DMS153 treated with DMSO at 0.1 percent for 48 hours (cell line): ENCODE measurements around the gene KCNK7.
"Not testable (repeated sequence)": the region's sequence is repeated elsewhere in the genome, so short reads cannot be mapped to it uniquely, and the experiment has no call there.

Source experiments
- DNase-seq: peaks from one replicate; lab custom pipeline; 2025; ENCODE audit not compliant: unreplicated experiment; lab: John Stamatoyannopoulos, UW

KCNK7 gene, protein sequence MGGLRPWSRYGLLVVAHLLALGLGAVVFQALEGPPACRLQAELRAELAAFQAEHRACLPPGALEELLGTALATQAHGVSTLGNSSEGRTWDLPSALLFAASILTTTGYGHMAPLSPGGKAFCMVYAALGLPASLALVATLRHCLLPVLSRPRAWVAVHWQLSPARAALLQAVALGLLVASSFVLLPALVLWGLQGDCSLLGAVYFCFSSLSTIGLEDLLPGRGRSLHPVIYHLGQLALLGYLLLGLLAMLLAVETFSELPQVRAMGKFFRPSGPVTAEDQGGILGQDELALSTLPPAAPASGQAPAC

GRCh38 chr11:65595543-65596281 is at the start of gene KCNK7:
Gene KCNK7 (minus strand): TSS chr11:65595800. CDS start chr11:65595772, 28 bp downstream.
- no peak for DNase-seq

- DNase-seq = no peak
Observed at GRCh38 chr11:65644837-65645236, 49.2 kb upstream of the KCNK7 start.

DNA sequence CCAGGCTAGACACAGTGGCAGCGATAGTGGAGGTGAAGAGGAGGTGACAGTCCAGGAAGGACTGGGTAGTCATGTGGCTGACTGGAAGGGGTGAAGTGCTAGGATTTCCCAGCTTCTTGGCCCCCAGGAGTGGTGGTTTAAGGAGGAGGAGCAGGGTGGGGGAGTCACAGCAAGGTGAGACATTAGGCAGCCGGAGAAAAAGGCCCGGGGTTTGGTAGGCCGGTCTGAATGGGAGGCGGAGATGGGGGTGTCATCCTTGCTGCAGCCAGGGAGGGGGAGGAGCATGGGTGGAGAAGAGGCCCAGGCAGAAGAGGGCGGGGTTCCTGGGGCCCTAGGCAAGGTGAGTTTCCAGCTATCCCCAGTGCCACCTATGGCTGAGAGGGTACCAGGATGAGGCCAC is 48.4 kb upstream of the KCNK7 start:
- no peak for DNase-seq

GRCh38 chr11:65642014-65642671 is 46.5 kb upstream of the KCNK7 start:
- DNase-seq = no peak

- DNase-seq = no peak
Observed at GRCh38 chr11:65641297-65642013, 45.9 kb upstream of the KCNK7 start.

GRCh38 chr11:65640483-65641296 is 45.1 kb upstream of the KCNK7 start:
- DNase-seq = no peak

GRCh38 chr11:65639623-65640482 is 44.3 kb upstream of the KCNK7 start:
- DNase-seq = no peak

- DNase-seq = not testable (repeated sequence)
Observed at GRCh38 chr11:65639228-65639597, 43.6 kb upstream of the KCNK7 start.

GRCh38 chr11:65637794-65638419 is 42.3 kb upstream of the KCNK7 start, which contains the start of gene SIPA1:
Gene SIPA1 (plus strand): TSS chr11:65638101. CDS start chr11:65640922, 2,821 bp downstream.
- peak; percentile 41 for DNase-seq

- DNase-seq = no peak
Observed at GRCh38 chr11:65637032-65637557, 41.5 kb upstream of the KCNK7 start.

DNA sequence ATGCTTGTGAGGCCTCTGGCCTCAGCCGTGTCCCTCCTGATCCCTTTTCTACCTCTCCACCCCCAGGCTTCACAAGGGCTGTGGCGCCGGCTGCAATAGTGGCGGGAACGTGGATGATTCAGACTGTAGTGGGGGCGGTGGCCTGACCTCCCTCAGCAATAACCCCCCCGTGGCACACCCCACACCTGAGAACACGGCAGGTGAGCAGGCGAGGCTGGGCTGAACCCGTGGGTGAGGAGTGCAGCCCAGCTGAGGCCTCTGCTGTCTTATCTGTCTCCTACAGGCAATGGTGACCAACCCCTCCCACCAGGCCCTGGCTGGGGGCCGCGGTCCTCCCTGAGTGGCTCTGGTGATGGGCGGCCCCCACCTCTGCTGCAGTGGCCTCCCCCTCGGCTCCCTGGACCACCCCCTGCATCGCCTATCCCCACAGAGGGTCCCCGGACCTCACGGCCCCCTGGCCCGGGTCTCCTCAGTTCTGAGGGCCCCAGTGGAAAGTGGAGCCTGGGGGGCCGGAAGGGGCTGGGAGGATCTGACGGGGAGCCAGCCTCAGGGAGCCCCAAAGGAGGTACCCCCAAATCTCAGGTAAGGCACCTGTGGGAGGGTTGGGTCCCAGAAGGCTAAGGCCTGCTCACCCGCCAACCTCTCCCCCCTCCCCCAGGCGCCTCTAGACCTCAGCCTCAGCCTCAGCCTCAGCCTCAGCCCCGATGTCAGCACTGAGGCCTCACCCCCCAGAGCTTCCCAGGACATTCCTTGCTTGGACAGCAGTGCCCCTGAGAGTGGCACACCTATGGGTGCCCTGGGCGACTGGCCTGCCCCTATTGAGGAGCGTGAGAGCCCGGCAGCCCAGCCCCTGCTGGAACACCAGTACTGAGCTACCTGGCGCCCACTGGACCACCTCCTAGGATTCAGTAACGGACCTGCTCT is 40.8 kb upstream of the KCNK7 start:
- DNase-seq = no peak

DNA sequence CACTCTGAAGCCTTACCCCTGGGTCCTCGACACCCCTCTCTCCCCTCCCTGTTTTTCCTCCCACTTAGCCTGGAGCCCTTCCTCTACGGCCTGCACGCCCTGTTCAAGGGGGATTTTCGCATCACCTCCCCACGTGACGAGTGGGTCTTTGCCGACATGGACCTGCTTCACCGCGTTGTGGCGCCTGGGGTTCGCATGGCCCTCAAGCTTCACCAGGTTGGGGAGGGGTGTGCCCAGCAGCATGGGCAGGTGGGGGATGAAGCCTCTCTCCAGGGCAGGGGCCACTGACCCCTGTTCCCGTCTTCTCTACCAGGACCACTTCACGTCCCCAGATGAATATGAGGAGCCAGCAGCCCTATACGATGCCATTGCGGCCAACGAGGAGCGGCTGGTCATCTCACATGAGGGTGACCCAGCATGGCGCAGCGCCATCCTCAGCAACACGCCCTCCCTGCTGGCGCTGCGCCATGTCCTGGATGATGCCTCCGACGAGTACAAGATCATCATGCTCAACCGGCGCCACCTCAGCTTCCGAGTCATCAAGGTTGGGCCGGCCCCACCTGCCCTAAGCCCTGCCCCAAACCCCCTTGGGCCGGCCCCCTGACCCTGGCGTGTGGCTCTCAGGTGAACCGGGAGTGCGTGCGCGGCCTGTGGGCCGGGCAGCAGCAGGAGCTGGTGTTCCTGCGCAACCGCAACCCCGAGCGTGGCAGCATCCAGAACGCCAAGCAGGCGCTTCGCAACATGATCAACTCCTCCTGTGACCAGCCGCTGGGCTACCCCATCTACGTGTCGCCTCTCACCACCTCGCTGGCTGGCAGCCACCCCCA is 39.5 kb upstream of the KCNK7 start:
- DNase-seq = no peak

- no peak for DNase-seq
Observed at GRCh38 chr11:65634440-65634839, 38.8 kb upstream of the KCNK7 start.

DNA sequence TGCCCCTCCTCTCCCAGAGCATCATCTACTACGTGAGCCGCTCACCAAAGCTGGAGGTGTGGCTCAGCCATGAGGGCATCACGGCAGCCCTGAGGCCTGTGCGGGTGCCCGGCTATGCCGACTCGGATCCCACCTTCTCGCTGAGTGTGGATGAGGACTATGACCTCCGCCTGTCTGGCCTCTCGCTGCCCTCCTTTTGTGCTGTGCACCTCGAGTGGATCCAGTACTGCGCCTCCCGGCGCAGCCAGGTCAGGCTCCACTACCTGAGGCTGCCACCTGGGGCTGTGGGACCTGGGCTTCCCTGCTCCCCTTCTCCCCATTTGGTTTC is 38.5 kb upstream of the KCNK7 start:
- no peak for DNase-seq

- no peak for DNase-seq
Observed at GRCh38 chr11:65633390-65634108, 37.9 kb upstream of the KCNK7 start.

GRCh38 chr11:65630215-65630614 is 34.6 kb upstream of the KCNK7 start:
- no peak for DNase-seq
